IPS-15b (cell line): Measurements from ENCODE around the gene CEACAM8.

Experiments used
- H3K27me3 ChIP-seq: one replicate; pipeline ENCODE4 v1.6.1; 2013; ENCODE audit warnings: low read length; ENCODE audit not compliant: control insufficient read depth, insufficient read depth
- H3K36me3 ChIP-seq: one replicate; pipeline ENCODE4 v1.6.1; 2013; ENCODE audit warnings: low read length; ENCODE audit not compliant: control insufficient read depth, insufficient read depth
- H3K4me1 ChIP-seq: one replicate; pipeline ENCODE4 v1.6.1; 2013; ENCODE audit warnings: mild to moderate bottlenecking, low read length; ENCODE audit not compliant: control insufficient read depth, insufficient read depth
- H3K4me3 ChIP-seq: one replicate; pipeline ENCODE4 v1.5.1; 2013; ENCODE audit warnings: low read depth, low read length
- H3K9ac ChIP-seq: one replicate; pipeline ENCODE4 v1.6.1; 2013; ENCODE audit warnings: low read depth, mild to moderate bottlenecking, low read length
- H3K9me3 ChIP-seq: one replicate; pipeline ENCODE4 v1.6.1; 2013; ENCODE audit warnings: mild to moderate bottlenecking, low read length; ENCODE audit not compliant: control insufficient read depth, insufficient read depth

Gene CEACAM8

GRCh38 chr19:42534391-42534790, 60.3 kb downstream of the CEACAM8 start:
- Histone ChIP-seq H3K4me3 (no peak overlapping the region), H3K36me3 (no peaks in the 10 kb centered on the region), H3K9me3 (no peaks in the 10 kb centered on the region), H3K9ac (no peak overlapping the region), H3K27me3 (peaks cover 6% of the 10 kb centered on the region), H3K4me1 (peaks cover 12% of the 10 kb centered on the region)

GRCh38 chr19:42532891-42533290, 61.8 kb downstream of the CEACAM8 start:
- no peaks in the 10 kb centered on the region for H3K27me3 ChIP-seq
- peaks cover 20% of the 10 kb centered on the region for H3K4me1 ChIP-seq
- no peak overlapping the region for H3K4me3 ChIP-seq
- H3K9me3 ChIP-seq = no peaks in the 10 kb centered on the region
- no peaks in the 10 kb centered on the region for H3K36me3 ChIP-seq
- no peak overlapping the region for H3K9ac ChIP-seq

DNA sequence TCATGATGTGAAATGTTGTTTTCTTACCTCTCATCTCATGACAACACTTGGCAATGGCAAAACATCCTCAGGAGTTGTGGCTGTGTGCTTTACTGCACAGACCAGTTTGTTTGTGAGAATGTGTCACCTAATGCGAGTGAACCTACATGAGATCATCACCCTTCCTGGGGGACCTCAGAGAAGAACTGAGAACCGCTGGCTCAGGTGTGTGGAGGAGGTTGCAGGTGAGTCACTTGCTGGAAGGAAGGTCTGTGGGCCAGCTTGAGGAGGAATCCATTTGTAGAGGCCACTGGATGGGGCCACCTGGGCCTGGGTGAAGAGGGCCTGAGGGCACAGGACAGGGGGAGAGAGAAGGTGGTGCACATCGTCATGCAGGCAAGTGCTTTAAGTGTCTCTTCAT, 63.4 kb downstream of the CEACAM8 start:
- Histone ChIP-seq H3K27me3 (no peaks in the 10 kb centered on the region), H3K4me1 (peaks cover 20% of the 10 kb centered on the region), H3K9me3 (no peaks in the 10 kb centered on the region), H3K4me3 (no peak overlapping the region), H3K9ac (no peak overlapping the region), H3K36me3 (no peaks in the 10 kb centered on the region)
